H1 (cell line): Measurements from ENCODE around the gene EXOC2. TPM values are rescaled to one million over a fixed set of nuclear protein-coding genes. Genes with fewer than 3 reads are reported as not detected.

ENCODE experiments used
- BACH1 ChIP-seq: IDR thresholded peaks from 2 replicates; pipeline ENCODE4 v1.6.1; 2012; ENCODE audit warnings: low read length, improper control_type of control experiment
- CHD1 ChIP-seq: IDR thresholded peaks from 2 replicates; pipeline ENCODE4 v1.6.1; 2012; ENCODE audit warnings: low read depth, low read length, improper control_type of control experiment
- CHD2 ChIP-seq: IDR thresholded peaks from 2 replicates; pipeline ENCODE4 v1.6.1; 2012; ENCODE audit warnings: low read length, improper control_type of control experiment
- CHD7 ChIP-seq: fragments of 300-600 bp; sonication (generic); IDR thresholded peaks from 2 replicates; pipeline ENCODE4 v1.7.1; 2012; ENCODE audit warnings: low read length, moderate library complexity, mild to moderate bottlenecking, inconsistent platforms; ENCODE audit not compliant: insufficient replicate concordance
- EZH2 ChIP-seq: fragments of 200-600 bp; sonication (generic); IDR thresholded peaks from 2 replicates; pipeline ENCODE4 v1.7.1; 2012; ENCODE audit warnings: low read depth, mild to moderate bottlenecking, moderate library complexity, low read length, inconsistent platforms; ENCODE audit not compliant: severe bottlenecking
- KDM1A ChIP-seq: fragments of 200-600, 300-600 bp; sonication (generic); IDR thresholded peaks from 2 replicates; pipeline ENCODE4 v1.7.1; 2016; ENCODE audit warnings: mild to moderate bottlenecking, low read length, borderline replicate concordance
- MAFK ChIP-seq: IDR thresholded peaks from 2 replicates; pipeline ENCODE4 v1.6.1; 2012; ENCODE audit warnings: low read depth, mild to moderate bottlenecking, improper control_type of control experiment, low read length
- NRF1 ChIP-seq: IDR thresholded peaks from 2 replicates; pipeline ENCODE4 v1.6.1; 2011; ENCODE audit warnings: mild to moderate bottlenecking, low read depth, low read length, improper control_type of control experiment
- SIN3A ChIP-seq, 2 experiments: IDR thresholded peaks in 1 of 2; conservative IDR thresholded peaks in 1 of 2; 2 replicates each; pipeline ENCODE4 v1.6.1; 2011 to 2012; ENCODE audit warnings: low read length in 2 of 2, improper control_type of control experiment in 1 of 2, low read depth in 1 of 2, mild to moderate bottlenecking in 1 of 2
- SP2 ChIP-seq: IDR thresholded peaks from 2 replicates; pipeline ENCODE4 v1.6.1; 2012; ENCODE audit warnings: mild to moderate bottlenecking, low read length, inconsistent platforms
- SUZ12 ChIP-seq: fragments of 200-600 bp; sonication (generic); IDR thresholded peaks from 2 replicates; pipeline ENCODE4 v1.6.1; 2012; ENCODE audit warnings: mild to moderate bottlenecking, inconsistent platforms, low read length, moderate library complexity, mixed read lengths
- TAF7 ChIP-seq: optimal IDR thresholded peaks from 2 replicates; pipeline ENCODE3; 2011; ENCODE audit warnings: low read depth, mild to moderate bottlenecking, inconsistent platforms, low read length, moderate library complexity, borderline replicate concordance
- ZNF274 ChIP-seq: IDR thresholded peaks from 2 replicates; pipeline ENCODE4 v1.7.0; 2012; ENCODE audit warnings: low read length, borderline replicate concordance; ENCODE audit errors: extremely low read depth
- polyA plus RNA-seq, 7 experiments: library from polyadenylated mRNA; depleted of rRNA in 3 of 7; stranded (reverse) in 5 of 7; unstranded in 2 of 7; fragments of >200 nt in 5 of 7; fragments of 200-250 nt in 2 of 7; gene quantifications; 1 replicate in 5 of 7; 2 replicates in 1 of 7; 4 replicates in 1 of 7; pipeline versions ENCODE4 v1.2.1 to v1.2.3, GENCODE V29; 2011 to 2013; ENCODE audit warnings: missing spikeins in 2 of 7, mixed read lengths in 2 of 7
- total RNA-seq: library from RNA; stranded (reverse); fragmentation: NEBNext Ultra II Directional; extraction: Animal tissue kit (Norgen Biotek cat#: 25700); gene quantifications from 2 replicates; pipeline ENCODE4 v1.2.1, GENCODE V29; 2021

EXOC2 gene
- total and polyA plus RNA-seq, 2 of the 8 experiments (the other 6 are each of a cell fraction or from before 2014, with no cell fraction given) = 25.5 to 44.4 TPM

GRCh38 chr6:548091-548490 is 144.8 kb downstream of the EXOC2 start (continued):
- TF ChIP-seq CHD7 = no peak
- TF ChIP-seq KDM1A = no peak
- TF ChIP-seq SP2 = no peak
- no peak for TF ChIP-seq ZNF274
- TF ChIP-seq SIN3A (conservative IDR thresholded peaks at IDR 0.05 in 1 of 2, IDR thresholded peaks at IDR 0.05 in 1 of 2; ENCODE audit: low read depth in 1 of 2, low read length in 2 of 2) = no peak
- TF ChIP-seq NRF1 = no peak
- no peak for TF ChIP-seq MAFK
- no peak for TF ChIP-seq CHD2
- no peak for TF ChIP-seq EZH2
- no peak for TF ChIP-seq BACH1
- TF ChIP-seq CHD1 = no peak
- TF ChIP-seq TAF7 = no peak
- TF ChIP-seq SUZ12 = no peak
